RWPE1 (cell line): ENCODE results near the gene FBF1.
A peak's percentile ranks its signal among the peaks of the same experiment; 100 is the strongest.

ENCODE experiments used
- CTCF ChIA-PET: fragments of 350-600 bp; sonication (Branson Sonifier 250); formaldehyde crosslinking; extraction: SDS; loops from one replicate; lab custom pipeline; 2021; lab: Yijun Ruan, JAX
- POLR2A ChIA-PET: fragments of 400-600 bp; formaldehyde crosslinking; extraction: SDS; loops from one replicate; lab custom pipeline; 2020; ENCODE audit warnings: antibody characterized with exemption; ENCODE audit not compliant: low non-redundant PET; lab: Yijun Ruan, JAX
- DNase-seq: peaks from one replicate; pipeline ENCODE4 v3.0.0; 2012; ENCODE audit warnings: low spot score
- H3K27ac ChIP-seq: fragments of 450-650 bp; 2 replicates; pipeline ENCODE4 v1.5.1; 2017
- CTCF ChIP-seq: fragments of 450-650 bp; conservative IDR thresholded peaks from 2 replicates; pipeline ENCODE4 v1.5.1; 2017; ENCODE audit warnings: low read depth, mild to moderate bottlenecking

Gene FBF1

GRCh38 chr17:75937652-75938051, 3.2 kb downstream of the FBF1 start:
- TF ChIP-seq CTCF, result no peak
- ChIA-PET POLR2A (no interaction called here), CTCF (no interaction called here)
- peak overlapping the region; percentile 1; the same call in 1 of the 2 replicates for H3K27ac ChIP-seq
- no peak for DNase-seq

- ChIA-PET CTCF (interaction anchor here (0.6 to 1.1 kb wide), 2 partner anchors 24 to 68 kb away, joined by 3 read pairs; no protein-coding TSS in a partner anchor), POLR2A (no interaction called here)
- TF ChIP-seq CTCF, result no peak
- H3K27ac ChIP-seq, result no peak overlapping the region
- DNase-seq, result no peak
Measured at GRCh38 chr17:75933808-75934207, 7.0 kb downstream of the FBF1 start.

- no peak for DNase-seq
- no peak for TF ChIP-seq CTCF
- ChIA-PET POLR2A (no interaction called here), CTCF (interaction anchor here (1.1 kb wide), 1 partner anchor 69 kb away, joined by 3 read pairs; no protein-coding TSS in a partner anchor)
- no peak overlapping the region for H3K27ac ChIP-seq
Measured at GRCh38 chr17:75932852-75933251, 8.0 kb downstream of the FBF1 start.

- no peak for TF ChIP-seq CTCF
- no peak overlapping the region for H3K27ac ChIP-seq
- ChIA-PET CTCF (interaction anchor here (0.8 kb wide), 1 partner anchor 86 kb away, joined by 4 read pairs; no protein-coding TSS in a partner anchor), POLR2A (no interaction called here)
- DNase-seq, result no peak
Measured at GRCh38 chr17:75931062-75931461, 9.8 kb downstream of the FBF1 start.

- H3K27ac ChIP-seq, result peak overlapping the region; percentile 71
- ChIA-PET CTCF (interaction anchor here (0.5 to 1.7 kb wide), 6 partner anchors 14 to 883 kb away, joined by 3 to 7 read pairs (median 3); partner anchors contain the start of gene WBP2), POLR2A (interaction anchor here (0.6 to 1.5 kb wide), 2 partner anchors 13 to 21 kb away, joined by 3 to 4 read pairs; partner anchors contain the start of gene FBF1)
- no peak for TF ChIP-seq CTCF
- DNase-seq, result peak; percentile 10
Measured at GRCh38 chr17:75927286-75927922, 13.4 kb downstream of the FBF1 start.

- no peak for DNase-seq
- TF ChIP-seq CTCF, result no peak
- CTCF ChIA-PET, result interaction anchor here (1.2 kb wide), 1 partner anchor 15 kb away, joined by 3 read pairs; no protein-coding TSS in a partner anchor
- POLR2A ChIA-PET, result interaction anchor here (1.5 kb wide), 1 partner anchor 14 kb away, joined by 4 read pairs; the partner anchor contains the start of gene FBF1
- peak overlapping the region; percentile 71 for H3K27ac ChIP-seq
Measured at GRCh38 chr17:75926456-75926855, 14.4 kb downstream of the FBF1 start.
